OCI-LY7 (cell line): ENCODE measurements around the gene BIRC5. TPM values are rescaled to one million over a fixed set of nuclear protein-coding genes. Genes with fewer than 3 reads are reported as not detected.

Experiments
- BruUV-seq: library from RNA; stranded (reverse); fragments of 400-500 nt; replicated peaks from 2 replicates; lab custom pipeline; 2021; lab: Mats Ljungman, UMichigan
- CTCF ChIA-PET: fragments of 300-600 bp; sonication (Branson Sonifier 250); formaldehyde crosslinking; loops from one replicate; lab custom pipeline; 2022; ENCODE audit warnings: antibody characterized with exemption; ENCODE audit not compliant: unreplicated experiment; lab: Charles Lee
- POLR2A ChIA-PET: fragments of 300-600 bp; sonication (Branson Sonifier 250); formaldehyde crosslinking; loops from one replicate; lab custom pipeline; 2022; ENCODE audit warnings: antibody characterized with exemption; lab: Charles Lee
- DNase-seq: peaks from one replicate; pipeline ENCODE4 v3.0.0-alpha.2; 2015; ENCODE audit warnings: low spot score
- H2AFZ ChIP-seq: fragments of 200-600 bp; sonication (generic), shearing (Covaris generic); 2 replicates; pipeline ENCODE4 v1.6.1; 2014; ENCODE audit warnings: mild to moderate bottlenecking, antibody characterized with exemption, low read length, moderate library complexity
- H3K27ac ChIP-seq: fragments of 200-600 bp; sonication (generic); 2 replicates; pipeline ENCODE4 v1.5.1; 2014; ENCODE audit warnings: mixed run types, low read depth, mild to moderate bottlenecking, moderate library complexity, low read length, inconsistent platforms; ENCODE audit not compliant: poor library complexity, severe bottlenecking
- H3K36me3 ChIP-seq: fragments of 200-600 bp; sonication (generic); 2 replicates; pipeline ENCODE4 v1.6.1; 2014; ENCODE audit warnings: mild to moderate bottlenecking, antibody characterized with exemption, low read length, moderate library complexity, mixed read lengths; ENCODE audit not compliant: insufficient read depth
- H3K4me1 ChIP-seq: fragments of 200-600 bp; sonication (generic); 2 replicates; pipeline ENCODE4 v1.5.1; 2014; ENCODE audit warnings: mild to moderate bottlenecking, low read length; ENCODE audit not compliant: insufficient read depth, poor library complexity, severe bottlenecking
- H3K4me2 ChIP-seq: fragments of 200-600 bp; sonication (generic); 2 replicates; pipeline ENCODE4 v1.6.1; 2014; ENCODE audit warnings: mild to moderate bottlenecking, low read length
- H3K4me3 ChIP-seq: fragments of 200-600 bp; sonication (generic); 2 replicates; pipeline ENCODE4 v1.5.1; 2014; ENCODE audit warnings: mild to moderate bottlenecking, low read depth, low read length; ENCODE audit not compliant: poor library complexity, severe bottlenecking
- H3K79me2 ChIP-seq: fragments of 200-600 bp; sonication (generic); 2 replicates; pipeline ENCODE4 v1.6.1; 2016; ENCODE audit warnings: low read depth, mild to moderate bottlenecking, low read length, moderate library complexity, mixed read lengths; ENCODE audit not compliant: insufficient read depth
- H3K9me2 ChIP-seq: fragments of 200-600 bp; sonication (generic); 2 replicates; pipeline ENCODE4 v1.6.1; 2016; ENCODE audit warnings: mild to moderate bottlenecking, low read length, mixed read lengths; ENCODE audit not compliant: insufficient read depth
- H3K9me3 ChIP-seq: fragments of 200-600 bp; sonication (generic); 2 replicates; pipeline ENCODE4 v1.6.1; 2014; ENCODE audit warnings: mild to moderate bottlenecking, mixed run types, low read length, mixed read lengths
- H4K20me1 ChIP-seq: fragments of 200-600 bp; sonication (generic); 2 replicates; pipeline ENCODE4 v1.6.1; 2014; ENCODE audit warnings: mild to moderate bottlenecking, antibody characterized with exemption, low read length, moderate library complexity, mixed read lengths; ENCODE audit not compliant: insufficient read depth
- CTCF ChIP-seq: fragments of 200-600 bp; sonication (generic); conservative IDR thresholded peaks from 2 replicates; pipeline ENCODE4 v1.5.1; 2014; ENCODE audit warnings: mild to moderate bottlenecking, antibody characterized with exemption, low read length, moderate library complexity, mixed read lengths
- EZH2phosphoT487 ChIP-seq: fragments of 200-600 bp; sonication (generic); IDR thresholded peaks from 2 replicates; pipeline ENCODE4 v1.6.1; 2018; ENCODE audit warnings: low read depth, borderline replicate concordance, mild to moderate bottlenecking, mixed run types, antibody characterized with exemption, low read length, moderate library complexity, mixed read lengths
- intact Hi-C: fragments of 100-400 bp; cut with micrococcal nuclease; formaldehyde crosslinking; loops from one replicate; pipeline ENCODE4 v1.10.0; 2022; ENCODE audit not compliant: unreplicated experiment
- total RNA-seq, 2 experiments: library from RNA; depleted of rRNA in 1 of 2; stranded (reverse); fragments of >200 nt in 1 of 2; shearing (Covaris generic) in 1 of 2; gene quantifications; 2 replicates each; pipeline ENCODE4 v1.2.3, GENCODE V29; 2014 to 2022

BIRC5 gene
- total RNA-seq, 2 experiments from 2014 or later: 184 to 266 TPM

- POLR2A ChIA-PET: no interaction called here
- peaks cover 40% of the 10 kb centered on the region for H3K4me1 ChIP-seq
These were observed 37.7 kb downstream of the BIRC5 start for GRCh38 chr17:78251773-78252103.

GRCh38 chr17:78252111-78252634, 38.1 kb downstream of the BIRC5 start:
- Histone ChIP-seq H3K4me1 (peaks cover 40% of the 10 kb centered on the region), H3K9me3 (no peaks in the 10 kb centered on the region), H3K9me2 (no peaks in the 10 kb centered on the region)

More at GRCh38 chr17:78251773-78252103, 37.7 kb downstream of the BIRC5 start:
- Histone ChIP-seq H3K36me3 (no peaks in the 10 kb centered on the region), H3K4me3 (peak overlapping the region; percentile 30), H3K9me2 (no peaks in the 10 kb centered on the region), H4K20me1 (no peaks in the 10 kb centered on the region), H2AFZ (no peak overlapping the region), H3K79me2 (no peaks in the 10 kb centered on the region), H3K4me2 (peak overlapping the region; percentile 66), H3K27ac (peak overlapping the region; percentile 61), H3K9me3 (no peaks in the 10 kb centered on the region)
- TF ChIP-seq CTCF: no peak
- intact Hi-C loops: loop anchor here (1.0 to 5.0 kb wide), 12 partner anchors 9 to 233 kb away; partner anchors contain the start of genes AFMID, BIRC5, TK1 and TMC8
- BruUV-seq: no TSS peak
- no peak for DNase-seq
- CTCF ChIA-PET: interaction anchor here (0.6 to 1.2 kb wide), 4 partner anchors 13 to 241 kb away, joined by 3 read pairs; no protein-coding TSS in a partner anchor

More at GRCh38 chr17:78252111-78252634, 38.1 kb downstream of the BIRC5 start:
- BruUV-seq: no TSS peak
- H3K36me3 ChIP-seq: no peaks in the 10 kb centered on the region
- peak overlapping the region; percentile 66 for H3K4me2 ChIP-seq
- peak overlapping the region; percentile 61 for H3K27ac ChIP-seq
- intact Hi-C loops: loop anchor here (1.0 to 5.0 kb wide), 5 partner anchors 10 to 120 kb away; partner anchors contain the start of genes AFMID, TK1 and TMC8
- H2AFZ ChIP-seq: no peak overlapping the region
- CTCF ChIA-PET: interaction anchor here (1.0 to 1.1 kb wide), 2 partner anchors 14 to 37 kb away, joined by 3 read pairs; no protein-coding TSS in a partner anchor
- DNase-seq: peak; percentile 94
- peak overlapping the region; percentile 30 for H3K4me3 ChIP-seq
- H3K79me2 ChIP-seq: no peaks in the 10 kb centered on the region
- no peaks in the 10 kb centered on the region for H4K20me1 ChIP-seq
- no peak for TF ChIP-seq EZH2phosphoT487
- no peak for TF ChIP-seq CTCF
- POLR2A ChIA-PET: no interaction called here
